HG03432 (cell line): ENCODE results near the gene POU3F3.

ENCODE experiments used
- ATAC-seq: cut with Tn5 transposase; IDR thresholded peaks from one replicate; pipeline ENCODE4 v1.9.1; 2021; ENCODE audit warnings: mild to moderate bottlenecking, moderate library complexity; ENCODE audit not compliant: unreplicated experiment

POU3F3 gene

DNA sequence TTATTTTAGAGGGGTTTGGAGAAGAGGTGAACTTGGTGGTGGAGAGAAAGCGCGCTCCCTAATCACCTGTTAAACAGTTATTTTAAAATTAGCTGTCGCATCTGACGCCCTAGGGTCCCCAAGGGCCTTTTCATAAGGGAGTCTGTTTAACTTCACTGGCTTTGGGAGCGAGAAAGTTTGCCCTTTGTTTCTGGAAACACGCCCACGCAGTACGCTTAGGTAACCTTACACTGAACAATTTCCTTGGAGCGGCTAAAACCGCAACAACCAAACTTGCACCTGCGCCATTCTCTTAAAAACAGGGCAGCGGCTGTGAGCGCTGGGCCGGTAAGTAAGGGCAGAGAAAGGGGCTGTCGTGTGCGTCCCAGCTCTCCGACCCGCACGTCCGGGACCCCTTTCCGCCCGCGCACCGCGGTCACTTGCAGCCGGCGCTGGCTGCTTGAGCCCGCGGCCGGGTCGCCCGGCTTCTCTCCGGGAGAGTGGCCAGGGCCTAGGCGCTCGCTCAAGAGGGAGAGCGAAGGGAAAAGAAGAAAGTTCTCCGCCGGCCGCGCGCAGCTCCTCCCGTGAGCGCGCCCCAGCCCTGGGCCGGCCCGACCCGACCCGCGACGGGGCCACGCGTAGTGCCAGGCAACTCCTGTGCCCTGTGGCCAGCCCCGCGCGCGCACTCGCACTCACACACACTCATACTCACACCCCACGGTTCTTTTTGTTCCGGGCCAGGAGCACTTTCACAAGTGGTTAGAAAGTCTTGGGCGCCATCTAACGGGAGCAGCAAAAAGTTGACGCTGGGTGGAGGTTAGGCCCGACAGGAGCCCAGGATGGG, 19.2 kb downstream of the POU3F3 start:
- ATAC-seq, result peak; percentile 93

DNA sequence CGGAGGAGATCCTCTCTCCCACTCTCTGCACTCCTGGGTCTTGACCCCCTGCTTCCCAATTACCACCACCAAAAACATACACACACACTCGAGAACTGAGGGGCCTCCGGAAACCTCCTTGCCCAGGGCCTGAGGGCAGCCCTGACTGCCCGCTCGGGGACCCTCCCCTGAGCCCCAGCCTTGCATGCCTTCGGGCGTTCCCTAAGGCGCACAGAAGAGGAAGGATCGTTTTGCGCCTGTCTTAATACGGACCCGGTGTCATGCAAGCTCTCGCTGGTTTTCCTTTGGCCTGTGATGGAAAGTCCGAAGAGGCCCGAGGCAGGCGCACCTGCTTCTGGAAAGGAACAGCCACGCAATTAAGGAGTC, 19.8 kb downstream of the POU3F3 start:
- peak; percentile 14 for ATAC-seq

DNA sequence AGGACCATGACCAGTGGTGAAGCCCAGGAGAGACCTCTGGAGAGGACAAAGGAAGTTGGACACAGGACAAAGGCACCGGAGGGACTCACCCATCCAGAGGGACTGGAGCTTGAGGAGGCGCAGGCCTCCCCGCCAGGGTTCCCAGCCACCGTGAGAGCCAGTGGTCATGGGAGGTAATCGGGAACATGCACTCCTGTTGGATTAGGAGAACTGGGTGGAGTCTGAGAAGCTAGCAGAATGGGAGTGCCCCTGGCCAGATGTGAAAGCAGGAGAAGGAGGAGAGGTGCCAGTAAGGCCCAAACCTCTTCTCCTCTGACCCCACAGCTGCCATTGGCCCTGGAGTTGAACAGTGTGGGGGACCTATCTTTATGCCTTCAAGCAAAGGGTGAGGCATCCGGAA, 20.3 kb downstream of the POU3F3 start:
- no peak for ATAC-seq

DNA sequence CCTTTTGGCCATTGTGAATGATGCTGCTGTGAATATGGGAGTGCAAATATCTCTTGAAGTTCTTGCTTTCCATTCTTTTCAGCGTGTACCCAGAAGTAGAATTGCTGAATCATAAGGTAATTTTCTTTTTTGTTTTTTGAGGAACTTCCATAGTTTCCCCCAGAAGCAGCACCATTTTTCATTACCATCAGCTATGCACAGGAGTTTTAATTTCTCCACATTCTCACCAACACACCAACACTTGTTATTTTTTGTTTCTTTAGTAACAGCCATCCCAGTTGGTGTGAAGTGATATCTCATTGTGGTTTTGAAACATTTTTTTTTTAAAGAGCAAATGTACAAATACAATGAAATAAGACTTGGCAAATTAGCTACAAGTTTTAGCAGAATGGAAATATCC, 21.3 kb downstream of the POU3F3 start:
- ATAC-seq, result no peak

- ATAC-seq, result no peak
Observed at GRCh38 chr2:104876606-104877570, 23.0 kb downstream of the POU3F3 start.

GRCh38 chr2:104878863-104879512, 25.1 kb downstream of the POU3F3 start:
- no peak for ATAC-seq

DNA sequence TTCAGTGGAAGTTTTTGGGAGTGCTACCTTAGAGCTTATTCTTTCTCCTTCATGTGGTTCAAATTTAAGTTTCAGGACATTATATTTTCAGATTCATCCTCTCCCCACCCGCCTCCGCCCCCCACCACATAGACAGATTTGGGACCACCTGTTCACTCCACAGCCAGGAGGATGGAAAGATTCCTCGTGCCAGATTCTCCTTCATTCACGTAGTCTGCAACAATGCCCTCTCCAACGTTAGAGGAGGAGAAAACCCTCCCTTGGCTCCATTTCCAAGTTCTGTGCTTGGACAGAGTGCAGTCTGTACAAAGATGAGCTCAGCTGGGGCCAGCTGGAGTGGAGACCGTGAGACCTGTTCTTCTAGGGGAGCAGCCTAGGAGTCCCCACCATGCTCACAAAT, 26.2 kb downstream of the POU3F3 start:
- no peak for ATAC-seq

- ATAC-seq, result no peak
Observed at GRCh38 chr2:104883357-104883756, 29.4 kb downstream of the POU3F3 start.

- ATAC-seq, result no peak
Observed at GRCh38 chr2:104885119-104885782, 31.3 kb downstream of the POU3F3 start.

DNA sequence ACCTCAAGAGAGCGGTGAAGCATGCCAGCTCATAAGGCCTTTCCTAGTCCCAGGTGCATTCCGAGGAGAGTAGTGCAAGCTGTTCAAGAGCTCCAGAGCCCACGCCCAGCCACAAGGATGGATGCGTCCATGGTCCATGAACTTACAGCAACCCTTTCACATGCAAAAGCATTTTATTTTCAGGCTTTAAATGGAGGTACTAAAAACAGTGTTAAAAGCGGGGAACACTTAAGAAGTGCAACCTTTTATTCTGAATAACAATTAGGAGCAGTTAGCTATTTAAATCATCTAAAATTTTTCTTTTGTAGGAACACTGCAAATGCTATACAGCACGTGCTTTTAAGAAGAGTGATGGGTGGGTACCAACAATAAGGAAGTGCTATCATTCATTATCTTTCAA, 33.8 kb downstream of the POU3F3 start:
- no peak for ATAC-seq

DNA sequence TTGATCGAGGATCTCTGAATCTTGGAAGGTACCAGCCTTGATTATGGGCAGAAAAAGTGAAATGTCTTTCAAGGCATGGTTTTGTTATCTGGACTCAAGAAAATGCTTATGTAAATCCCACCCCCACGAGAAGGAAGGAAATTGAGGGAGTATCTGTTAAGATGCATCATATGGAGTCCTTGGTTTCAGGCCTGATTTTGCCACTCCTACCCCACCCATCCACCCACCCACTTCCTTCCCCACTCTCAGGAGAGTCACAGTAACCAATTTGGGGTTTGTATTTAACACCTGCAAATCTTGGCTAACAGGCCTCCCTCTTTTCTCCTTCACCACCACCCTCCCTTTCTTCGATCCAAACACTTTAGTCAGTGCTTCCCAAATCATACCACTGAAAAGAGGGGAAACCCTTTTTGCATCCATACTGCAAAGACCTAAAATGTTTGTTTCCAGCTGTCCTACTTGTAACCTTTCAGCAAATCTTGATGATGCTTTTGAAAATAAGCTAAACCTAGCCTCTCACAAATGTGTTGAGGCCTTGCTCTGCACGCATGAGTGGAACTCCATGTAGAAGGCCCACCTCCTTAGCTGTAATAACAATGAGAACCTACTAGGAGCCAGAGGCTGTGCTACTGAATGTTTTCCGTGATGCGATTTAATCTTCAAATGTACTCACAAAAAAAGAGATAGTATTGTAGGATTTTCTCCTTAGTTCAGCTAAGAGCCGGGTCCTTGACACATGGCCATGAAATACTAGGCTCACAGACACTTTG, 34.8 kb downstream of the POU3F3 start:
- no peak for ATAC-seq

GRCh38 chr2:104889291-104889959, 35.5 kb downstream of the POU3F3 start:
- peak; percentile 46 for ATAC-seq

DNA sequence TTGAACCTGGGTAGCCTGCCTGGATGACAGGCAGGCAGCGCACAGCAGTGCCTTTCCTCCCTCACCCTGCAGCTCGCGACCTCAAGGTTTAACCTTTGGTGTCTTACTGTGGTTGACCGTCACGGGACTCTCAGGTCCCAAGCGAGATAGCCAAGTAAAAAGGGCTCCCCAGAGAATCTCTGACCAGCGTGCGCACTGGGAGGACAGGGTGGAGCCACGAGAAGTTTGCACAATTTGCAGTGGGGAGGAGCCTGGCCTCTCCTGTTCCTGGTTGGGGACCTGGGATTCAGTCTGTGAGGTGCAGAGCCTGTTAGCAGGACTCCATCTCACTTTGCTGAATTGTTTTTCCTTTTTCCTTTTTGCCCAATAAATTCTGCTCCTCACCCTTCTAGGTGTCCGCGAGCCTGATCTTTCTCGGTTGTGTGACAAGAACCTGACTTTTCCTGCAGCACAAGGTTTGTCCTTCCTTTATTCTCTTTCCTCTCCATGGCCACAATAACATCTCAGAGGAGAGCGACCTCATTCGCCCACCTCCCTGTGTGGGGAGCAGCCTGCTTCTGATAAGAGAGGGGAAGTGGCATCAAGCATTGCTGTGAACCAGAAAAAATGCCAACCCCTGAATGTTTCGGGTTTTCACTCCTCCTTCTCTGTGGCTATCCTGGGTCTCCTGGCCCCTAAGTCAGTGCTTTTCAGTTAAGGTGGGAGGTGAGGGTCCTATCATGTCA, 36.2 kb downstream of the POU3F3 start:
- ATAC-seq, result no peak

GRCh38 chr2:104890685-104891069, 36.8 kb downstream of the POU3F3 start:
- ATAC-seq, result no peak

DNA sequence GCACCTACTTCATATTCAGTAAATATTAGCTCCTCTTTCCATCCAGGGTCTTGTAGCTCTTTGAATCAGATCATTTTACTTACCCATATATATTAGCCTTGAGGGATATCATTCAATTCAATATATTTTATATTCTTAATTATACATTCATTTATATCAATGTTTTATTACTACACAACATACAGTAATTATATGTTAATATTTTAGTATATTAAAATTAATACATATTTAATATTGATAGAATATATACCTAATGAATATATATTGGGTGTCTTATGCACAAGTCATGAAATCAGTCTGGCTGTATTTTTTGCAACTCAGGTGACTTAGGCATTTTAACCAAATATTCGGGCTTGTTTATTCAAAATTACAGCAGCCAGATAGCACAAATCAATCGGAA, 37.2 kb downstream of the POU3F3 start:
- no peak for ATAC-seq

GRCh38 chr2:104896446-104896845, 42.5 kb downstream of the POU3F3 start:
- ATAC-seq, result no peak

- ATAC-seq, result no peak
Observed at GRCh38 chr2:104897515-104898184, 43.7 kb downstream of the POU3F3 start.

- no peak for ATAC-seq
Observed at GRCh38 chr2:104900608-104901007, 46.7 kb downstream of the POU3F3 start.
